SHP77 (cell line): ENCODE data around the gene CTNNA1.

Experiments used
- DNase-seq, 2 experiments: peaks; one replicate each; lab custom pipeline; 2025; lab: John Stamatoyannopoulos, UW

The CTNNA1 gene

DNA sequence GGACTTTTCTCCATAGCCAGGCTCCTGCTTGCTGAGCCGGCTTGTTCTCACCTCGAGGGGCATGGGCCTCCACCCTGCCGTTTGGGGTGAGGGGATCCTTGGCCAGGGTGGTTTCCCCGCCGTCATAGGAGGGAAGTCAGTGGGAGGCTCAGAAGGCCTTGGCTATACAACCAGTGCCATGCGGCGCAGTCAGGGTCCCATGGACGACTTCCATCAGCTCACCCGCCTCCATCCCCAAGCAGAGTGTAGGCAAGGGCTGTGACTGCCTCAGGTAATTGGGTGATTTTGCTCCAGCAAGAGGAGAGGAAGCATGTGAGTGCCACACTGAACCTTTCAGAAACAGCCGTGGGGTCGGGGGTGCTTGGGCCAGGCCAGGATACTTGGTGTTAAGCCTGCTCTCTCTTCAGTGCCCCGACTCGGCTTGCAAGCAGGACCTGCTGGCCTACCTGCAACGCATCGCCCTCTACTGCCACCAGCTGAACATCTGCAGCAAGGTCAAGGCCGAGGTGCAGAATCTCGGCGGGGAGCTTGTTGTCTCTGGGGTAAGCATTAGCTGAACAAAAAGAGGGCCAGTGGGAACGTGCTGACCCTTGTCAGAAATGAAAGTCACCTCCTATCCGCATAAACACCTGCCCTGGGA lies 179.1 kb downstream of the CTNNA1 start:
- peak; percentile 28 to 31 for DNase-seq

DNA sequence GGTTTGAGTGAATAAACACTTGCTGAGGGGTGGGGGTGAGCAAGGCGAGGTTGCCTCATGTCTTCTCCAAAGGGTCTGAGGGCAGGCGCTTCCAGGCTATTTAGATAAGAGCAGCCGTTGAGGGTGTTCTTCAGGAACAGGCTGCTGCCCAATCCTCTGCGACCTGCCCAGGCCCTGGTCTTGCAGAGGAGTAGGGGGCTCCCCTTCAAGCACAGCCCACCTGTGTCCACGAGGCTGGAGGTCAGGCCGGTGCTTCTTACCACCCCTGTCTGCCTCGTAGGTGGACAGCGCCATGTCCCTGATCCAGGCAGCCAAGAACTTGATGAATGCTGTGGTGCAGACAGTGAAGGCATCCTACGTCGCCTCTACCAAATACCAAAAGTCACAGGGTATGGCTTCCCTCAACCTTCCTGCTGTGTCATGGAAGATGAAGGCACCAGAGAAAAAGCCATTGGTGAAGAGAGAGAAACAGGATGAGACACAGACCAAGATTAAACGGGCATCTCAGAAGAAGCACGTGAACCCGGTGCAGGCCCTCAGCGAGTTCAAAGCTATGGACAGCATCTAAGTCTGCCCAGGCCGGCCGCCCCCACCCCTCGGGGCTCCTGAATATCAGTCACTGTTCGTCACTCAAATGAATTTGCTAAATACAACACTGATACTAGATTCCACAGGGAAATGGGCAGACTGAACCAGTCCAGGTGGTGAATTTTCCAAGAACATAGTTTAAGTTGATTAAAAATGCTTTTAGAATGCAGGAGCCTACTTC lies 180.5 kb downstream of the CTNNA1 start:
- DNase-seq, result no peak

DNA sequence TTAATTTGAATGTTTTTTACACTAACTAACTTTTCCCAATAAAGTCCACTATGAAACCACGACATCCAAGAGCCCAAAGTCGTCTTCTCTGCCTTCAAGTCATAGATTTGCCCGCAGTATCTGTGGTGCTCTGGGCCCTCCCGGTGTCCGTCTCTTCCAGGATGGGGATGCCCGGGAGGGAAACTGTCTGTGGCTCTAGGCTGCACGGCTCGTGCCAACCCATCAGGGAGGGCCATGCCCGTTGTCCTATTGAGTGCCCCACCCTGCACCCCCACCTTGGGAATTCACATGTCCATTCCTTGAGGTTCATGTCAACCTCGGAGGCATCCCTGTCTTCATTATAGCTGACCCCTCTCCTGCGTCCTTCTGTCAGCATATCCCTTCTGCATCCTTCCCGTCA lies 181.7 kb downstream of the CTNNA1 start:
- DNase-seq, result no peak

DNA sequence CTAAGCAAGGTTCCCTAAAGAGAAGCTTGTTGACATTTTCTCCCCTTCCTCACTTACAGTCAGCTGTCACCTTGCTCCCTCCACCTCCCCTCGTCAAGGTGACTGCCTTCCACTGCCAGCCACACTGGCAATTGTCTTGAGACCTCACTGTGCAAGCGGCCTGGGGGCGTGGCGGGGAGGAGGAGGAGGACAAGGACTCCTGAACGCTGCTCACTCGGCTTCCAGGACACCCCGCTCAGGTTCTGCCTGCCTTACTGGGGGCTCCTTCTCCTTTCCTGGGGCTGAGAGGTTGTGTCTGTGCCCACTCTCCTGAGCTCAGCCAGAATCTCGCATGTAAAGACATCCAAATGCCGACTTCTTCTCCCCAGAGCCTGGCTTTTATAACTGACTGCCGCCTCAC lies 182.2 kb downstream of the CTNNA1 start:
- no peak for DNase-seq

DNA sequence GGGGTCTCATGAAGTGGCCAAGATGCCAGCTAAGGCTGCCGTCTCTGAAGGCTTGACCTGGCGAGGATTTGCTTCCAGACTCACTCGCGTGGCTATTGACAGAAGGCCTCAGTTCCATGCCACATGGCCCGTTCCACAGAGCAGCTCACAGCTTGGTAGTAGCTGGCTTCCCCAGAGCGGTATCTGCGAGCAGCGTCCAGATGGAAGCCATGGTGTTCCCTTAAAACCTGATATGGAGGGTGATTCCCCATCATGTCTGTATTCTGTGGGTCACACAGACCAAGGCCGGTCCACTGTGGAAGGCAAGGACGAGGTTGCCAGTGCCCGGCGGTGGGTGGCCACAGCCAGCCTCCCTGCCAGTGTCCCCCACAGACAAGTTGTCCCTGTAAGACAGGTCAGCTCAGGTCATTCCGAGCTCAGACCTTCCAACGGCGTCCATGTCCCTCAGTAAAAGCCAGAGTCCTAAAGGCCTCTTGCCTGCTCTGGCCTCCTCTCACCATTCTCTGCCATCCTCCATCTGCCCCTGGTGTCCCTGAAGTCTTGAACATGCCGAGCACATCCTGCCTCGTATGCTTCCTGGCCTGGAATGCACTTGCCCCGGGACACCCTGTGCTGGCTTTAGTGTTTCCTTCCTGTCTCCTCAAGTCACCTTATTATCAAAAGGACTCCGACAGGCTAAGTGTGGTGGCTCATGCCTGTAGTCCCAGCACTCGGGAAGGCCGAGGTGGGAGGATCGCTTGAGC lies 183.2 kb downstream of the CTNNA1 start:
- DNase-seq, result no peak

DNA sequence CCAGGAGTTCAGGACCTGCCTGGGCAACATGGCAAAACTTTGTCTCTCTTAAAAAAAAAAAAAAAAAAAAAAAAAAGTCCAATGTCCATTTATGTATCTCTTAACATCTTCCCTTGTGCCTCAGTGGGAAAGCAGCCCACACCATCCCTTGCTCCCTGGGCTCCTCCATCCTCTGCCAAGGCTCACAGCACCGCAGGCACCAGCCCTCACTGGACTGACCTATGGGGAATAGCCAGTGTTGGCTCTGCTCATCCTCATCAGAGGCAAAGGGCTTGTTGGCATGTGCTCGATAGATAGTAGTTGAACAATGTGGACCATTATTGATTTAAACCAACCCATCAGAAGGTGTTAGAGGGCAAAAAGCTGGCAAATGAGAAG lies 183.7 kb downstream of the CTNNA1 start:
- DNase-seq, result no peak

DNA sequence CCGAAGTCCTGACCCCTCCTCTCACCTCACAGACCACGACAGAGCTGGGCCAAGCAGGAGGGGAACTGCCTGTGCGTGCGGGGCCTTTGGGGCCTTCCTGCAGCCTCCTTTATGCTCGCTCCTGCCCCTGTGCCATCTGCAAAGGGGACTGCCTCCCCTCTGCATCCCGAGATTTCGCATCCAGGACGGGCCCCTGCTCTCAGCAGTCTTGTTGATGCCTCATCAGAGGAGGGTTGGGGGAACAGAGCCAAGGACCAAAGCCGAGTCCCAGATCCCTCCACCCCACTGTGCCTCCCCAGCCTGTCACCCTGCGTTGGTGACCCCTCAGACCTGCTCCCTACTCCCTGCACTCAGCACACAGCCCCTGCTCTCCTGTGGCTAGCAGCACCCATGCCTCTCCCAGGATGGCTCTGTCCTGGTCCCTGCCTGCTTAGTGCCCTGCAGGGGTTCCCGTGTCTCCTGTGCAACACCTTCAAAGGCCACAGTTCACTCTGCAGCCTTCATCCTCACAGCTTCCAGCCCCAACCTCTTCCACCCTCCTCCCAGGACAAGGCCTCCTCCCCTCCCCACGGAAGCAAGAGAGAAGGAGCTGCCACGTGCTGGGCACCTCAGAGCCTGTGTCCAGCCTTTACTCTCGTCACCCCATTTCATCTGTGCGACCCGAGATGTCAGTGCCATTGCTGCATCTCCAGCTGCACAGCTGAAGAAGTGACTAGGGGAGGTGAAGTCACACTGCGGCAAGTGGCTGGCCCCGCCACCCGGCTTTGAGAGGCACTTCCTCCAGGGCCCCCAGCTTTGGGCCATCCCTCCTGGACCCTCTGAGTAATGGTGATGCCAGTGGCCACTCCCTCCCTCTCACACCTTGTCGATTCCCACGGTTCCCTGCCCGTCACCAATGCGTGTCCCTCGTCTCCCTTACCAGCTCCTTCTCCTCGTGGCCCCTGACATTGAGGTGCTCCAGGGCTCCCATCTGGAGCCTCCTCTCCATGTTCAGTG lies 184.5 kb downstream of the CTNNA1 start:
- no peak for DNase-seq

DNA sequence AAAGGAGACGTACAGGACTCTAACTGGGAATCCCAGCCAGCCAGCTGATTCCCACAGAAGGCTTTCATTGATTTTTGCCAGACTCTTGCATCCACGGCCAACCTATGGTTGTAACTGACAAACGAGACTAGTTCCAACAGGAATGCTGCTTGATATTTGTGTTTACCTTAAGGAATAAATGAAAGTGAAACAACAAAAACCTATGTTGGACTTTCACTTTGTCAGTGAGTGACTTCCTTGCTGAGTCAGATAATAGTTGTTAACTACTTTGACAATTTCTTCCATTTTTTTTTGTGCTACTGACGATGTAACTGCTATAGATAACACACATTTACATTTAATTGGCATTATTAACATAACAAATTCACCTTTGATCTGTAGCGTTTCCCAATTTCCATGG lies 185.3 kb downstream of the CTNNA1 start:
- no peak for DNase-seq

DNA sequence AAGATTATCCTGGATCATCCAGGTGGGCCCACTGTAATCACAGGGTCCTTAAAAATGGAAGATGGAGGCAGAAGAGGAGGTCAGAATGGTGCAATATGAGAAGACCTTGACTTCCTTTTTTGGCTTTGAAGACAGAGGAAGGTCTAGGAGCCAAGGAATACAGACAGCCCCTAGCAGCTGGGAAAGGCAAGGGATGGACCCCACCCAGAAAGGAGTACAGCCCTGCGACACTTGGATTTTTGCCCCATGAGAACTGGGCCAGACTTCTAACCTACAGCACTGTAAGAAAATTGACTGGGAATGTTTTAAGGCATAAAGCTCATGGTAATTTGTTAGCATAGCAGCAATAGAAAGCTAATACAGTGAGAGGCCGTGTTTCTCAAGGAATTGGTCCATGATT lies 188.8 kb downstream of the CTNNA1 start:
- no peak for DNase-seq

DNA sequence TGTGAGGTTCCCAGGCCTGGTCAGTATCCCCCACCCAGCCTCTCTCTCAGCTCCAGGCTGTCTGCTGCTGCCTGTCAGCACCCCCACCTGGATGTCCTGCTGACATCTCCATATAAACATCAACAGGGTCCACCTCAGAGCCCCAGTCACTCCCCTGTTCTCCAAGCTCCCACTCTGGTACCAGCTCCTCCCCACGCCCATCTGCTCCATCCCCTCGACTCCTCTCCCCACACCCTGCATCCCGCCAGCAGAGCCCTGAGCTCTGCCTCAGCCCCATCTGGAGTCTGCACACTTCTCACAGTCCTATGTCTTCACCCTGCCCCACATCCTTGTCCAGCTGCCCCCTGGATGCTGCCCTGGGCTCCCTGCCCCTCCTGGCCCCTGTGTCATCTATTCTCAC lies 189.6 kb downstream of the CTNNA1 start:
- no peak for DNase-seq

DNA sequence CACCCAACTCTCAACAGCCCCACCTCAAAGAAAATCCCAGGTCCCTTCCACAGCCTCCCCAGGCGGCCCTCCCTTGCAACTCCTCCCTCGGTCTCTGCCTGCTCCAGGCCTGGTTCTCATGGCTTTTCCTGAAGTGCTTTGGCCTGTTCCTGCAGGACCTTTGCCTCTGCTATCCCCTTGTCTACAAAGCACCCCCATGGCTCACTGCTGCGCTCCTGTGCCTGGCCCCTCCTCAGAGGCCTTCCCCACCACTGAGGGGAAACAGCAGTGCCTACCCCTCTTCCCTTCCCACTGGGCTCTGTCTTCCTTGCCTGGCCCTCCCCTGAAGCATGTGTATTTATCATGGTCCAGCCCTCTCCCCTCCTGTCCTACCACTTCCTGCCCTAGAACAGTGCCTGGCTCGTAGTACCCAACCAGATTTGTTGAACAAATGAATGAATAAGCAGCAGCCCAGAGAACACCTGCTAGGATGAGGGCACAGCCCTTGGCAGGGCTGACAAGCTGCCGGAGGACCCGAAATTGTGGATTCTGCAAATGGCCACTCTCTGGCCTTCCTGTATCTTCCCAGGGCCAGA lies 190.5 kb downstream of the CTNNA1 start:
- DNase-seq, result no peak

DNA sequence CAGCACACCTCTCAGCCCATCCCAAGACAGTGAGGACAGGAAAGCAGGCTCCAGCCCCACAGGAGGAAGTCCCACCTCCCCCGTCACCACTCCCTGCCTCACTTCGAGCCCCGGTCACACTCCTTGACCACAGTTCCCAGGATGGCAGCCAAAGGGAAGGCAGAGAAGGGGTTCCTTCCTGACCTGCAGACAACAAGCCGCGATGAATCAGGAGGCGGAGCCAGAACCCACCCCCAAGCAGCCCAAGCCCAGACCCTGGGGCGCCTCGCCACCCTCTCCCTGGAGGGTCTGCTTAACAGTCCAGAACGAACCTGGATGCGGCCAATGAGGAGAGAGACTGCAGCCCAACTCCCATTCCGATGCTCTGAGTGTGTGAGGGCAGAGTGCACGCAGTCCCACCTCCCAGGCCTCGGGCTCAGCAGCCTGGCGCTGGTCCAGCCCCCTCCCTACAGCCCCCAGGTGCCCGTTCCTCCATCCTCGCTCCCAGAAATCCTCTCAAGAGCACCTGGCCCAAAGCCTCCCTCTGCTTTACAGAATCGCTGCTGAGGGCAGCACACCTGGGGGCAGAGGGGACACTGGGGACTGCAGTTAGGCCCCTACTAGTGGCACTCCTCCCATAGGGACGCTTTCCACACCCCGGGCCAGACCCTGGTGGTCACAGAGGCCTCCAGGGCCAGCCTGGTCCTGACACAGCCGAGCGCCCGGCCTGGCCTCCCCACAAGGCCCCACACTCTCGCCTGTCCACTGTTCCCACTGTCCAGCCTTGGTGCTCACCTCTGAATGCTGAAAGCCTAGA lies 191.5 kb downstream of the CTNNA1 start:
- DNase-seq, result no peak

DNA sequence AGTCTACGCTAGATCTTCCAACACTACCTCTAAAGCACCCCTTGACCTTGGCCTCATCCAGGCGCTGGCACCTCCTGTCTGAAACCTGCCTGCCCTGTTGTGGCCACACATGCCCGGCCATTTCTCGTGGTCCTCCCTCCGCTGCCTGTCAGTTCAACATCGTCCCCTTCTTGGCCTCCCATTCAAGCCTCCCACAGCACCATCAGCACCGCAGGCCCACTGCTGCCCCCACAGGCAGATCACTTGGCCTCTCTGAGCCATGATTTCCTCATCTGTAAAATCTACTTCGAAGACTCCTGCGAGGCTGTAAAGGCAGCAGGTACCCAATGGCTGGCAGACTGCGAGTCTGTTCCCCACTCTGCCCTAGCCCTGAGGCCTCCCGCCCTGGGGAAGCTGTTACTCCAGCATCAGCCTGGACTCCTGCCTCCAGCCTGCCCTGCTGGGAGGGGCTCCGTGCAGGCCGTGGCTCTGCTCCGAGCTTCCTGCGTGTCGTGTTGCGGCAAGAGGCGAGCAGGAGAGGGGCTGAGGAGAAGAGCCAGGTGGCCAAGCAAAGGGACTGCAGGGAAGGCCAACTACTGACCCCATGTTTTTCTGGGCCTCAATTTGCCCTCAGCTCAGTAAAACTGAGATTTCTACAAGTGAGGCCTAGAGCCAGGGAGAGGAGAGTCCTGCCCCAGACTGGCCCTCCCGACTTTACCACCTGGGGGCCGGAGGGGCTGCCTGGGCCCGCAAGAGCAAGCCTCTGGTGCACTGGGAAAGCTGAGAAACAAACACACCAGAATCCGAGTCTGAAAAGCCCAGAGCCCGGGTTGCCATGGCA lies 192.4 kb downstream of the CTNNA1 start:
- no peak for DNase-seq

DNA sequence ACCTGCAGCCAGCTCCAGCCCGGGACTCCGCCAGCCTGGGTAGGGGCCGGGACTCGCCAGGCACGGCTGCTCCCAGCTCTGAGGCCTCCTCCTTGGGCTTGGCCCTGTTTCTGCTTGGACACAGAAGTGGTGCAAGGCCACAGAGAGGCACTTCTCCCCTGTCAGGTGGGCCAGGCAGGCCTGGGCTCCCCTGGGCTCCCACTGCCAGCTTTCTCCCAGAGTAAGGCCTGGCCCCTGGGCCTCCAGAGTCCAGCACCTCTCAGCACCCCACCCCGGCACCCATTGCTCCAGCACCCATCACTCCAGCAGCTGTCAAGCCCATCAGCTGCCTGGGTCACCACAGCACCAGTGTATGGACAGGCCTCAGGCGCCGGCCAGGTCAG lies 193.0 kb downstream of the CTNNA1 start:
- no peak for DNase-seq

DNA sequence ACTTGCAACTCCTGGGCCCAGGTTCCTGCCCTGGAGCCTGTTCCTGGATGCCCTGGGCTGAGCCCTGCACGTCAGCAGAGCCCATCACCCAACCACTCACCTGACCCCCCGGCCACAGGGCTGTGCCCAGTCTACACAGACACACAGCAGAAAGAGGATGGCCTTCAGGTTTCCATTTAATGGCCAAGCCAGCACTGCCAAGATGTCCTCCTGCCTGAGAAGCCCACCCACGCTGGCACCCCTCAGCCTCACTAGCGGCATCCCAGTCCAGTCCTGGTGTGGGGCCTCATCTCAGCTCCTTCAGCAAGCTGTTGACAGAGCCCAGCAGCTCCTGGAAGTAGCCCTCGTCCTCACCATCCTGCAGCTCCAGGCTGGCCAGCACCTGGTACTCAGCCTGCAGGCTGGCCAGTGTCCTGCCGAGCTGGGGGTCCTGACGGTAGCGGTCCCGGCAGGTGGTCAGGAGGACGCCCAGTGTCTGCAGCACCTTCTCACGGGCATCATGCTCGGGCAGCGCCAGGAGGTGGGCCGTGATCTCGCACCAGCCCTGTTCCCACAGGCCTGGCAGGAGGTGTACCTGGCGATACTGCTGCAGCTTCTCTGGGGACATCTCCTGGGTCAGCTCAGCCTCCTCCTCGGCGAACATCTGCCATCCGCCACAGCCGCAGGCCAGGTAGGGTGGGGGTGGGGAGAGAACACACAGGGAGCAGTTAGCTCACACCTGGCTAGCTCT lies 193.8 kb downstream of the CTNNA1 start:
- no peak for DNase-seq

DNA sequence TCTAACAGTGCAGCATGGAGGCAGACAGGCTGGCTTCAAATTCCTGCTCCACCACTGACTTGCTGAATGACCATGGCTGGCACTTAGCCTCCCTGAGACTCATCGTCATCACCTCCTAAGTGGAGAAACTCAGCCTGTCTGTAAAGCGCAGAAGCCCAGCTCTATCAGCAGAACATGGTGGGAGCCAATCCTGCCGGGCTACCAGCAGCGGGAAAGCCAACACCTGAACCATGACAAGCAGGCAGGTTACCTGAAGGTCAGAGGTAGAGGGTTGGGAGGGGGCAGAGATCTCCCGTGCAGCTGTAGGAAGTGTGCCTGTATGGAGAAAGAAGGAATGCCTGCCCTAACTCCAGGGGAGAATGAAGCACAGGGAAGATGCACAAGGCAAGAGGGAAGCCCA lies 194.6 kb downstream of the CTNNA1 start:
- no peak for DNase-seq

DNA sequence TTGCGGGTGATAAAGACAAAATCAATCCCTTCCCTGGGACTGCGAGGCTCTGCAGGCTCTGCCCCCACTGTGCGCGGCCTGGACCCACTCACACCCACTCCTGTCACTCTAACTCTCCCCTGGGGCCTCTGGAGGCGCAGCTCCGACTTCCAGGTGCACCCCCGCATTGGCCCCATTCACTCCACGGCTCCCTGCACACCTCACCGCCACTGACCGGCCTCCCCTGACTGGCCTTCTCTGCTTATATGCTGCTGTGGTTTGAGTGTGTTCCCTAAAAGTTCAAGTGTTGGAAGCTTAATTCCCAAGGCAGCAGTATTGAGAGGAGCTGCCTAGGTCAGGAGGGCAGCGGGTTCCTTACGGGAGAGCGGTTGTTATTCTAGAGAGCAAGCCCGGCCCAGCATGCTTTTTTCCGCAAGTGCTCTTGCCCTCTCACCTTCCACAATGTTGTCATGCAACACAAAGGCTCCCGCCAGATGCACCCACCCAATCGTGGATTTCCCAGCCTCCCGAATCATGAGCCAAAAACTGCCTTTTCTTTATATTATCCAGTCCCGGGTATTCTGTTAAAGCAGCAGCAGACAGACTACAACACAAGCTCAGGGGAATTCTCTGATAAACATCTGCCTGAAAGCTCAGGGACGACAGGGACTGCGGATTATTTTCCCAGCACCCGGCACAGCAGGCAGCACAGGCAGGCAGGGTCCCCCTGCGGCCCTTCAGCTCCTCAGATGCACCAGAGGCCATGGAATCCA lies 195.4 kb downstream of the CTNNA1 start:
- no peak for DNase-seq

DNA sequence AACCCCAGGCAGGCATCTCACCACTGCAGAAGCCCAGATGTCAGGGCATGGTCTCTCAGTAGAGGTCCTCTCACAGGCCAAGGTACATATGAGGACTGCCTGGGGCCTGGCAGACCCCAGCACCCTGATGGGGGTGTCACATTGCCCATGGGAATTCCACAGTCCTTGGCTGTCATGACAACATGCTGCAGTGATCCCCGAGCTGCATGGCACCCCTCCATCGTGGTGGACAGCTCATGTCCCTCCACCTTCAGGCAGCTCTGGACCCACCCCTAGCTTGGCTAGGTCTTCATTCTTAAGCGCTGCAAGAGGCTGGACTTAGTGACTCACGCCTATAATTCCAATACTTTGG lies 196.0 kb downstream of the CTNNA1 start:
- DNase-seq, result no peak

DNA sequence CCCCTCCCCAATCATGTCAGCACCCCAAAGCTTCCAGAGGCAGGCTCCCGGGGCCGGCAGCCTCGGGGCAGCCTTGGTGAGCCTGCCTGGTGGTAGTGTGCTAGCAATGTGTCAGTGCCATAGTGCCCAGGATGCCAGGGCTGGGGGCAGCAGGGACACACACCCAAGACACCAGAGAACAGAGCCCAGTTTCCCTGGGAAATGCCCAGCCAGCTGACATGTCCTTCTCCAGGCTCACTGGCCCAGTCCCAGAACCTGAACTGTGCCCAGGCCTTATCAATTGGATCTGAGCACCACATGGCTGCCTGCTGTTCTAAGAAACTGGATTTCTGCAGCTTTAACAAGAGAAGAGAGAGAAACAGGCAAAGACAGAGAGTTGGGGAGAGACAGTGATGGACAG lies 196.8 kb downstream of the CTNNA1 start:
- no peak for DNase-seq
